A549 (cell line): Measurements from ENCODE around the gene PRKD1. TPM values are rescaled to one million over a fixed set of nuclear protein-coding genes. Genes with fewer than 3 reads are reported as not detected.

Experiments used
- ATAC-seq, 2 experiments: fragments of 200-7000 bp in 1 of 2; fragments of >200 bp in 1 of 2; cut with Nextera tagmentation in 1 of 2; cut with Tn5 transposase in 1 of 2; 3 replicates each; pipeline versions ENCODE4 v1.8.0 to v1.9.1; 2018 to 2020; ENCODE audit warnings: mild to moderate bottlenecking in 1 of 2, moderate library complexity in 1 of 2
- CTCF ChIA-PET: fragments of 300-600 bp; sonication (Branson Sonifier 250); formaldehyde crosslinking; extraction: SDS; loops from one replicate; lab custom pipeline; 2021; ENCODE audit warnings: antibody characterized with exemption, inconsistent platforms; lab: Yijun Ruan, JAX
- POLR2A ChIA-PET: fragments of 350-600 bp; formaldehyde crosslinking; extraction: SDS; loops from one replicate; lab custom pipeline; 2021; ENCODE audit warnings: antibody characterized with exemption, inconsistent platforms; lab: Yijun Ruan, JAX
- DNase-seq, 2 experiments: peaks; one replicate each; pipeline versions ENCODE4 v3.0.0 to v3.0.0-alpha.2; 2011 to 2016; ENCODE audit warnings: low read depth in 1 of 2, low spot score in 1 of 2
- FAIRE-seq: peaks from 2 replicates; lab custom pipeline; 2011; peaks lifted over from hg19 to GRCh38; lab: Jason Lieb, UNC
- H3K27ac ChIP-seq, 2 experiments: fragments of >200 bp; sonication (Bioruptor Twin); formaldehyde crosslinking; 3 replicates each; pipeline ENCODE4 v1.5.1; 2016 to 2017
- H3K4me1 ChIP-seq: fragments of >200 bp; sonication (Bioruptor Twin); formaldehyde crosslinking; 3 replicates; pipeline ENCODE4 v1.6.1; 2016
- H3K4me2 ChIP-seq: fragments of >200 bp; sonication (Bioruptor Twin); formaldehyde crosslinking; 3 replicates; pipeline ENCODE4 v1.6.1; 2016
- H3K4me3 ChIP-seq: fragments of >200 bp; sonication (Bioruptor Twin); formaldehyde crosslinking; 3 replicates; pipeline ENCODE4 v1.5.1; 2016
- H3K9me3 ChIP-seq: fragments of >200 bp; sonication (Bioruptor Twin); formaldehyde crosslinking; 3 replicates; pipeline ENCODE4 v1.6.1; 2016
- BHLHE40 ChIP-seq: IDR thresholded peaks from 2 replicates; pipeline ENCODE4 v1.6.1; 2012; ENCODE audit warnings: low read depth, low read length, inconsistent platforms
- CBX8 ChIP-seq: fragments of 200-600 bp; sonication (generic); IDR thresholded peaks from 2 replicates; pipeline ENCODE4 v1.6.1; 2016
- CHD4 ChIP-seq: fragments of 200-600 bp; sonication (generic); IDR thresholded peaks from 2 replicates; pipeline ENCODE4 v1.6.1; 2016; ENCODE audit warnings: antibody characterized with exemption, mild to moderate bottlenecking, borderline replicate concordance
- CTCF ChIP-seq: fragments of >200 bp; sonication (Bioruptor Twin); formaldehyde crosslinking; IDR thresholded peaks from 3 replicates; pipeline ENCODE4 v1.5.1; 2016
- EP300 ChIP-seq, 2 experiments: fragments of >200 bp; sonication (Bioruptor Twin); formaldehyde crosslinking; IDR thresholded peaks; 2 replicates in 1 of 2; 3 replicates in 1 of 2; pipeline ENCODE4 v1.6.1; 2016 to 2017
- ESRRA ChIP-seq: fragments of 150-350 bp; IDR thresholded peaks from 2 replicates; pipeline ENCODE4 v1.6.1; 2014; ENCODE audit warnings: mild to moderate bottlenecking, low read length, borderline replicate concordance
- FOXS1 ChIP-seq: fragments of 250-450 bp; sonication (Bioruptor Pico); IDR thresholded peaks from 2 replicates; pipeline ENCODE4 v1.5.0; 2020; ENCODE audit warnings: mild to moderate bottlenecking, moderate library complexity
- GATA3 ChIP-seq: IDR thresholded peaks from 2 replicates; pipeline ENCODE4 v1.6.1; 2012; ENCODE audit warnings: borderline replicate concordance
- HDAC2 ChIP-seq: fragments of 200-600 bp; sonication (generic); IDR thresholded peaks from 2 replicates; pipeline ENCODE4 v1.6.1; 2016
- HEYL ChIP-seq: fragments of 250-450 bp; sonication (Bioruptor Pico); IDR thresholded peaks from 2 replicates; pipeline ENCODE4 v1.8.0; 2021; ENCODE audit warnings: mild to moderate bottlenecking, moderate library complexity
- HOXA7 ChIP-seq: fragments of 250-450 bp; sonication (Bioruptor Pico); IDR thresholded peaks from 2 replicates; pipeline ENCODE4 v1.5.0; 2020; ENCODE audit warnings: mild to moderate bottlenecking, moderate library complexity
- HOXB13 ChIP-seq: fragments of 250-450 bp; sonication (Bioruptor Pico); IDR thresholded peaks from 2 replicates; pipeline ENCODE4 v1.5.0; 2020; ENCODE audit warnings: low read depth, mild to moderate bottlenecking, moderate library complexity
- JUN ChIP-seq, 2 experiments: fragments of >200 bp; sonication (Bioruptor Twin); formaldehyde crosslinking; IDR thresholded peaks; 2 replicates in 1 of 2; 3 replicates in 1 of 2; pipeline ENCODE4 v1.6.1; 2016 to 2017
- JUNB ChIP-seq: fragments of >200 bp; sonication (Bioruptor Twin); formaldehyde crosslinking; IDR thresholded peaks from 2 replicates; pipeline ENCODE4 v1.6.1; 2016
- MAX ChIP-seq: IDR thresholded peaks from 2 replicates; pipeline ENCODE4 v1.6.1; 2012
- MAZ ChIP-seq: fragments of 150-350 bp; IDR thresholded peaks from 2 replicates; pipeline ENCODE4 v1.6.1; 2014; ENCODE audit warnings: antibody characterized with exemption, low read depth, low read length, borderline replicate concordance
- POLR2A ChIP-seq: IDR thresholded peaks from 2 replicates; pipeline ENCODE4 v1.6.1; 2012; ENCODE audit warnings: mild to moderate bottlenecking, low read length
- POLR2AphosphoS2 ChIP-seq: conservative IDR thresholded peaks from 2 replicates; pipeline ENCODE4 v1.6.1; 2012; ENCODE audit warnings: low read length, improper control_type of control experiment, inconsistent platforms
- RARB ChIP-seq: fragments of 250-450 bp; sonication (Bioruptor Pico); IDR thresholded peaks from 2 replicates; pipeline ENCODE4 v1.8.0; 2021; ENCODE audit warnings: mild to moderate bottlenecking, moderate library complexity
- RNF2 ChIP-seq: fragments of 200-600 bp; sonication (generic); IDR thresholded peaks from 2 replicates; pipeline ENCODE4 v1.6.1; 2016; ENCODE audit warnings: low read depth, mild to moderate bottlenecking, antibody characterized with exemption, moderate library complexity, borderline replicate concordance
- TFCP2L1 ChIP-seq: fragments of 250-450 bp; sonication (Bioruptor Pico); IDR thresholded peaks from 2 replicates; pipeline ENCODE4 v1.5.0; 2021; ENCODE audit warnings: mild to moderate bottlenecking
- TP53 ChIP-seq: fragments of 250-450 bp; sonication (Bioruptor Pico); IDR thresholded peaks from 2 replicates; pipeline ENCODE4 v1.5.0; 2021; ENCODE audit warnings: mild to moderate bottlenecking, moderate library complexity
- USF2 ChIP-seq: fragments of 450-650 bp; IDR thresholded peaks from 2 replicates; pipeline ENCODE4 v1.6.1; 2014; ENCODE audit warnings: antibody characterized with exemption
- ZFP36 ChIP-seq: fragments of 450-650 bp; IDR thresholded peaks from 2 replicates; pipeline ENCODE4 v1.6.1; 2014; ENCODE audit warnings: borderline replicate concordance; ENCODE audit not compliant: partially characterized antibody
- ZNF302 ChIP-seq: fragments of 250-450 bp; sonication (Bioruptor Pico); IDR thresholded peaks from 2 replicates; pipeline ENCODE4 v1.9.0; 2021; ENCODE audit warnings: inconsistent platforms, mild to moderate bottlenecking, moderate library complexity
- WGBS: methylation state at CpG from one replicate; pipeline ENCODE4 v1.1.6; 2017; ENCODE audit errors: missing lambda C conversion rate; 5-methylcytosine and 5-hydroxymethylcytosine counted together
- polyA plus RNA-seq, 4 experiments: library from polyadenylated mRNA; depleted of rRNA in 3 of 4; stranded (reverse); fragments of >200 nt; fragmentation: RNase III in 1 of 4; extraction: RNeasy Plus Mini Kit Qiagen cat#74134 plus additional on column Dnase treatment in 1 of 4; gene quantifications; 2 replicates in 3 of 4; 3 replicates in 1 of 4; pipeline ENCODE4 v1.2.3, GENCODE V29; 2011 to 2017
- TF ChIP-seq, protein P1 (sequence below): fragments of 250-450 bp; sonication (Bioruptor Pico); IDR thresholded peaks from 2 replicates; pipeline ENCODE4 v1.5.0; 2020; ENCODE audit warnings: low read depth, mild to moderate bottlenecking, moderate library complexity
- TF ChIP-seq, protein P2 (sequence below): fragments of 150-350 bp; IDR thresholded peaks from 2 replicates; pipeline ENCODE4 v1.6.1; 2014; ENCODE audit warnings: low read depth, mild to moderate bottlenecking, low read length

The PRKD1 gene
- polyA plus RNA-seq, 2 of the 4 experiments (the other 2 are of a cell fraction) = 3.0 to 7.8 TPM

DNA sequence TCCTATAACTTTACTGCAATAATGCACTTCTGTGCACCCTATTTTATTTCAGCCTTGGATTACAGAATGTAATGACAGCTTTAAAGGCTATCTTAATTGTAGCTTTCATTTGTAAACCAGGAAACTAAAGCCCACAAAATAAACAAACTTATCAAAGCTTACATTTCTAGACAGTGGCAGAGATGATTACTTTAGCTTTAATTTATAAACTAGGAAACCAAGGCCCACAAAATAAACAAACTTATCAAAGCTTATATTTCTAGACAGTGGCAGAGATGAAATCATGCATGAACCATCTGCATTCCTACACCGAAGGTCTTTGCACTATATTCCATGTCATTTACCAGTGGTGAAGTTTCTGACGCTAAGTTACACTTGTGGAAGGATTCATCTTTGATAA is 74.4 kb downstream of the PRKD1 start:
- H3K4me2 ChIP-seq = no peak overlapping the region
- H3K9me3 ChIP-seq = no peaks in the 10 kb centered on the region
- H3K4me1 ChIP-seq = no peaks in the 10 kb centered on the region
- no peak overlapping the region for H3K4me3 ChIP-seq
- ATAC-seq (no peak), DNase-seq (no peak), FAIRE-seq (no peak)
- no peak overlapping the region for H3K27ac ChIP-seq
- ChIA-PET POLR2A (no interaction called here), CTCF (no interaction called here)
- 39% methylated on average over 2 of the region's 2 CpGs for WGBS
- TF ChIP-seq EP300 (IDR thresholded peaks at IDR 0.05) (no peak), CTCF (no peak), MAX (no peak), MAZ (no peak), RNF2 (no peak), RARB (CRISPR knock-in tag) (no peak), HEYL (CRISPR knock-in tag) (no peak), FOXS1 (no peak), TP53 (CRISPR knock-in tag) (no peak), HOXA7 (CRISPR knock-in tag) (no peak), ZFP36 (no peak)
- TF ChIP-seq, protein P1, sequence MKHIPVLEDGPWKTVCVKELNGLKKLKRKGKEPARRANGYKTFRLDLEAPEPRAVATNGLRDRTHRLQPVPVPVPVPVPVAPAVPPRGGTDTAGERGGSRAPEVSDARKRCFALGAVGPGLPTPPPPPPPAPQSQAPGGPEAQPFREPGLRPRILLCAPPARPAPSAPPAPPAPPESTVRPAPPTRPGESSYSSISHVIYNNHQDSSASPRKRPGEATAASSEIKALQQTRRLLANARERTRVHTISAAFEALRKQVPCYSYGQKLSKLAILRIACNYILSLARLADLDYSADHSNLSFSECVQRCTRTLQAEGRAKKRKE (CRISPR knock-in tag) = no peak
- TF ChIP-seq, protein P2, sequence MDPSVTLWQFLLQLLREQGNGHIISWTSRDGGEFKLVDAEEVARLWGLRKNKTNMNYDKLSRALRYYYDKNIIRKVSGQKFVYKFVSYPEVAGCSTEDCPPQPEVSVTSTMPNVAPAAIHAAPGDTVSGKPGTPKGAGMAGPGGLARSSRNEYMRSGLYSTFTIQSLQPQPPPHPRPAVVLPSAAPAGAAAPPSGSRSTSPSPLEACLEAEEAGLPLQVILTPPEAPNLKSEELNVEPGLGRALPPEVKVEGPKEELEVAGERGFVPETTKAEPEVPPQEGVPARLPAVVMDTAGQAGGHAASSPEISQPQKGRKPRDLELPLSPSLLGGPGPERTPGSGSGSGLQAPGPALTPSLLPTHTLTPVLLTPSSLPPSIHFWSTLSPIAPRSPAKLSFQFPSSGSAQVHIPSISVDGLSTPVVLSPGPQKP = no peak

DNA sequence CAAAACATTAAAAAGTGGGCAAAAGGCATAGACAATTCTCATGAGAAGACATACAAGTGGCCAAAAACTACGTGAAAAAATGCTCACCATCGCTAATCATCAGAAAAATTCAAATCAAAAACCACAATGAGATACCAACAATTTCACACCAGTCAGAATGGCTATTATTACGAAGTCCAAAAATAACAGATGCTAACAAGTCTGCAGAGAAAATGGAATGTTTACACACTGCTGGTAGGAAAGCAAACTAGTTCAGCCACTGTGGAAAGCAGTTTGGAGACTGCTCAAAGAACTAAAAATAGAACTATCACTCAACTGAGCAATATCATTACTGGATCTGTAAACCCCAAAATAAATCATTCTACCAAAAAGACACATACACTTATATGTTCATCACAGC is 76.2 kb downstream of the PRKD1 start:
- H3K4me3 ChIP-seq = no peak overlapping the region
- CTCF ChIA-PET = no interaction called here
- no peaks in the 10 kb centered on the region for H3K4me1 ChIP-seq
- H3K9me3 ChIP-seq = no peaks in the 10 kb centered on the region
- no peak overlapping the region for H3K4me2 ChIP-seq
- TF ChIP-seq USF2 (no peak), RNF2 (no peak), JUN (IDR thresholded peaks at IDR 0.05) (no peak), HEYL (CRISPR knock-in tag) (no peak), CBX8 (no peak), BHLHE40 (no peak), FOXS1 (no peak), TFCP2L1 (CRISPR knock-in tag) (no peak), ESRRA (no peak), HOXB13 (CRISPR knock-in tag) (no peak), POLR2AphosphoS2 (no peak)
- H3K27ac ChIP-seq = no peak overlapping the region
- no peak for ATAC-seq
- DNase-seq = no peak
- WGBS = 15% methylated on average over 3 of the region's 3 CpGs
- FAIRE-seq = no peak
- POLR2A ChIA-PET = no interaction called here

DNA sequence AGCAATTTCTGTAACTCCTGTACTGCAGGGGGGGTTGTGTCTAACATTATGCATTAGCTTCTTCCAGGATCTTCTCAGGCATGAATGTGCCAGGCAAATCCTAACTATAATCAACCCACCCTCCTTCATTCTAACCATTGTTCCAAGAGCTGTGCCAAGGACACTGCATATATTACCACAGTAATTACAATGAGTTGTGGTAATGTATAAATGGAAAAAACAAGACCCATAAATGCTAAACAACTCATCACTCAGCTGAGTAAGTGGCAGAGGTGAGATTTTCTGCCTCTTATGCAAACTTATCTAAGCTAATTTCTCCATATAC is 80.6 kb downstream of the PRKD1 start:
- DNase-seq (no peak), ATAC-seq (no peak), FAIRE-seq (no peak)
- Histone ChIP-seq H3K9me3 (peaks cover 3% of the 10 kb centered on the region; the same call in 2 of the 3 replicates), H3K4me2 (no peak overlapping the region), H3K4me1 (no peaks in the 10 kb centered on the region), H3K27ac (no peak overlapping the region), H3K4me3 (no peak overlapping the region)
- ChIA-PET POLR2A (no interaction called here), CTCF (no interaction called here)
- TF ChIP-seq HDAC2 (no peak), FOXS1 (no peak), JUNB (no peak), POLR2A (no peak), TP53 (CRISPR knock-in tag) (no peak), GATA3 (no peak), ZNF302 (CRISPR knock-in tag) (no peak), CHD4 (no peak), CTCF (no peak)
- TF ChIP-seq, protein P2 = no peak
